Measurements from ENCODE around the gene PDZD2.

DNA sequence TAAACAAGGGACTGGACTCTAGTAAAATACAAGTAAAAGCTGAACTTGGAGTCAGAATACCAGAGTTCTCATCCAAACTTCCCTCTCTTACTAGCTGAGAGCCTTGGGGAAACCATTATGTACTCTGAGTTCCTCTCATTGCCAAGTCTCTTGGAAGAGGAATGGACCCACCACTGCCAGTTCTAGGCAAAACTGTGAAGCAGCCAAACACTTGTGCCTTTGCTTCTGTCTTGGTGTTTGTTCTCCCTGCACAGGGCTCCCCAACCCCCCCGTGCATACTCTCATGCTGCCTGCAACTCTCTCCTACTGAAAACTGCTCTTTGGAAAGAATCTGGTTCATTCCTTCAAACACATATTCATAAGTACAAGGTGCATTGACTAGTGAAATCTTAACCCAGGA, 102.6 kb downstream of the PDZD2 start:
- TF ChIP-seq, protein P1, sequence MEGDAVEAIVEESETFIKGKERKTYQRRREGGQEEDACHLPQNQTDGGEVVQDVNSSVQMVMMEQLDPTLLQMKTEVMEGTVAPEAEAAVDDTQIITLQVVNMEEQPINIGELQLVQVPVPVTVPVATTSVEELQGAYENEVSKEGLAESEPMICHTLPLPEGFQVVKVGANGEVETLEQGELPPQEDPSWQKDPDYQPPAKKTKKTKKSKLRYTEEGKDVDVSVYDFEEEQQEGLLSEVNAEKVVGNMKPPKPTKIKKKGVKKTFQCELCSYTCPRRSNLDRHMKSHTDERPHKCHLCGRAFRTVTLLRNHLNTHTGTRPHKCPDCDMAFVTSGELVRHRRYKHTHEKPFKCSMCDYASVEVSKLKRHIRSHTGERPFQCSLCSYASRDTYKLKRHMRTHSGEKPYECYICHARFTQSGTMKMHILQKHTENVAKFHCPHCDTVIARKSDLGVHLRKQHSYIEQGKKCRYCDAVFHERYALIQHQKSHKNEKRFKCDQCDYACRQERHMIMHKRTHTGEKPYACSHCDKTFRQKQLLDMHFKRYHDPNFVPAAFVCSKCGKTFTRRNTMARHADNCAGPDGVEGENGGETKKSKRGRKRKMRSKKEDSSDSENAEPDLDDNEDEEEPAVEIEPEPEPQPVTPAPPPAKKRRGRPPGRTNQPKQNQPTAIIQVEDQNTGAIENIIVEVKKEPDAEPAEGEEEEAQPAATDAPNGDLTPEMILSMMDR (conservative IDR thresholded peaks at IDR 0.05) = no peak
- no peak for TF ChIP-seq EZH2 (IDR thresholded peaks at IDR 0.05; ENCODE audit: low read depth)

Measured in PC-9 (cell line).